Brain microvascular endothelial cell (primary cell): ENCODE data around the gene DCST2.

Experiments used
- DNase-seq: peaks from one replicate; pipeline ENCODE4 v3.0.0-alpha.2; 2020
- H3K27ac ChIP-seq: fragments of 250-450 bp; sonication (Bioruptor Pico); 2 replicates; pipeline ENCODE4 v1.5.1; 2020; ENCODE audit warnings: mild to moderate bottlenecking, moderate library complexity
- H3K27me3 ChIP-seq: fragments of 250-450 bp; sonication (Bioruptor Pico); replicated peaks from 2 replicates; pipeline ENCODE4 v1.5.1; 2020; ENCODE audit warnings: mild to moderate bottlenecking
- H3K36me3 ChIP-seq: fragments of 250-450 bp; sonication (Bioruptor Pico); replicated peaks from 2 replicates; pipeline ENCODE4 v1.5.1; 2020; ENCODE audit warnings: mild to moderate bottlenecking
- H3K4me3 ChIP-seq: 2 replicates; pipeline ENCODE4 v1.5.1; 2011; ENCODE audit warnings: low read depth, mild to moderate bottlenecking, control low read depth, low read length, moderate library complexity
- in situ Hi-C: cut with HindIII; loops from 2 replicates; pipeline ENCODE4 v1.10.0; 2017; ENCODE audit warnings: low sequenced_read_pairs, low pct_ligation_motif_present
- TF ChIP-seq, protein P1 (sequence below): IDR thresholded peaks from 2 replicates; pipeline ENCODE4 v1.5.1; 2011; ENCODE audit warnings: low read depth, mild to moderate bottlenecking, moderate library complexity, low read length, control low read depth, inconsistent platforms; ENCODE audit errors: missing control alignments

DCST2 gene

DNA sequence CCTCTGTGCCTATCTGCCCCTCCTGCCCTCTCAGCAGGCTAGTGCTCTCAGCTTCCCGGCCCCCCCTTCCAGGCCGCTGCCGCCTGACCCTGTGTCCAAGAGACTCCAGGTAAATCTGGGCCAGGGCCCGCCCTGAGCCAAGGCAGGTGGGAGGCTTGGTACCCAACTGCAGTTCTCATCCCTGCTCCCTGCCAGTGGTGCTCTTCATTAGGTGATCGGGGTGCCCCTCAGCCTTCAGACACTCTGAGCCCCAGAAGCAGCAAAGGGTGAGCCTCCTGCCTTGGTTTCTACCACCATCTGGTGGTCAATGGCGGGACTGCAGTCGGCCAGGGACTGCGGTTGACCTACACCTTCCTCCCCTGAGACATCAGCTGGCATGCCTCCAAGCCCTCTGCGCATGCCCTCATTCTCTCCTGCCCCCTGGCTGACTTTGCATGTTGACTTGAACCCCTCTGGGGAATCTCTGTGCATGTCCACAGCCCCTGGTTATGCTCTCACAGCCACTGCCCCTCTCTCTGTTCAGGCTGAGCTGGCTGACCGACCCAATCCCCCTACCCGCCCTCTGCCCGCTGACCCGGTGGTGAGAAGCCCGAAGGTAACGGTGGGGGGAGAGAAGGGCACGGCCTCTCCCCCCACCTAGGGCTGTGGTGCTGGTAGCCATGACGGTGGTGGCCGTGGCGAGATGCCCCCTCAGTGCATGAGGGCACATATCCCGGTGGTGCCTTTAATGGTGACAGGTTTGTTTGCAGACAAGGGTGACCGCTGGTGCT, 28.0 kb upstream of the DCST2 start:
- H3K36me3 ChIP-seq = peaks cover 15% of the 10 kb centered on the region
- H3K4me3 ChIP-seq = no peak overlapping the region
- H3K27me3 ChIP-seq = no peaks in the 10 kb centered on the region
- DNase-seq = peak; percentile 81
- in situ Hi-C loops = no loop called here
- TF ChIP-seq, protein P1, sequence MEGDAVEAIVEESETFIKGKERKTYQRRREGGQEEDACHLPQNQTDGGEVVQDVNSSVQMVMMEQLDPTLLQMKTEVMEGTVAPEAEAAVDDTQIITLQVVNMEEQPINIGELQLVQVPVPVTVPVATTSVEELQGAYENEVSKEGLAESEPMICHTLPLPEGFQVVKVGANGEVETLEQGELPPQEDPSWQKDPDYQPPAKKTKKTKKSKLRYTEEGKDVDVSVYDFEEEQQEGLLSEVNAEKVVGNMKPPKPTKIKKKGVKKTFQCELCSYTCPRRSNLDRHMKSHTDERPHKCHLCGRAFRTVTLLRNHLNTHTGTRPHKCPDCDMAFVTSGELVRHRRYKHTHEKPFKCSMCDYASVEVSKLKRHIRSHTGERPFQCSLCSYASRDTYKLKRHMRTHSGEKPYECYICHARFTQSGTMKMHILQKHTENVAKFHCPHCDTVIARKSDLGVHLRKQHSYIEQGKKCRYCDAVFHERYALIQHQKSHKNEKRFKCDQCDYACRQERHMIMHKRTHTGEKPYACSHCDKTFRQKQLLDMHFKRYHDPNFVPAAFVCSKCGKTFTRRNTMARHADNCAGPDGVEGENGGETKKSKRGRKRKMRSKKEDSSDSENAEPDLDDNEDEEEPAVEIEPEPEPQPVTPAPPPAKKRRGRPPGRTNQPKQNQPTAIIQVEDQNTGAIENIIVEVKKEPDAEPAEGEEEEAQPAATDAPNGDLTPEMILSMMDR = peak; percentile 99
- no peak overlapping the region for H3K27ac ChIP-seq

DNA sequence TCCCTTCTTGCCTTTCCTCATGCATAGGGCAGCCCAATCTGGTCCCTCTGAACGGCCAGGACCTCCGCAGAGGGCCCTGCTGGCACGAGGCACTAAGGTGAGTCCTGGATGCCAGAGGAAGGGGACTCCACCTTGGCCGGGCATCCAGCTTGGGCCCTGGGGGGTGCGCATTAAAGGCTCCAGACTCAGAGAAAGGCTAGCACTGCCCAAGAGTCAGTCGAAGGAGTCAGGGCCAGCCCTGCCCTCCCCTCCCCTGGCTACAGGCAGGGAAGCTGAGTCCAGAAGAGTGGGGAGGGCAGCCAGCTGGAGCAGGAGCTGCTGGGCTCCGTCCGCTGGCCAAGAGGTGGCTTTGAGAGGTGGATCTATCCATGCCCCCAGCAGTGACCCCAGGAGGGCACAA, 27.2 kb upstream of the DCST2 start:
- Histone ChIP-seq H3K27ac (no peak overlapping the region), H3K27me3 (no peaks in the 10 kb centered on the region), H3K4me3 (no peak overlapping the region), H3K36me3 (peaks cover 23% of the 10 kb centered on the region)
- TF ChIP-seq, protein P1 = no peak
- in situ Hi-C loops = no loop called here
- no peak for DNase-seq

DNA sequence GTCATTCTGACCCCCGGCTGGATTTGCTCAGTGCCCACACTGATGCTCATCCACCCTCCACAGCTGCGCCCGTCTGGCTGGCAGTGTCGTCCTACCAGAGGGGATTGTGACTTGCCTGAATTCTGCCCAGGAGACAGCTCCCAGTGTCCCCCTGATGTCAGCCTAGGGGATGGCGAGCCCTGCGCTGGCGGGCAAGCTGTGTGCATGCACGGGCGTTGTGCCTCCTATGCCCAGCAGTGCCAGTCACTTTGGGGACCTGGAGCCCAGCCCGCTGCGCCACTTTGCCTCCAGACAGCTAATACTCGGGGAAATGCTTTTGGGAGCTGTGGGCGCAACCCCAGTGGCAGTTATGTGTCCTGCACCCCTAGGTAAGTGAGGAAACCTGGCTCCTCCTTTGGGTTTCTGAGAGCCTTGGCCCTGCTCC, 24.2 kb upstream of the DCST2 start:
- Histone ChIP-seq H3K36me3 (peaks cover 26% of the 10 kb centered on the region), H3K4me3 (no peak overlapping the region), H3K27ac (no peak overlapping the region), H3K27me3 (no peaks in the 10 kb centered on the region)
- no peak for DNase-seq
- TF ChIP-seq, protein P1 = no peak
- in situ Hi-C loops = no loop called here

DNA sequence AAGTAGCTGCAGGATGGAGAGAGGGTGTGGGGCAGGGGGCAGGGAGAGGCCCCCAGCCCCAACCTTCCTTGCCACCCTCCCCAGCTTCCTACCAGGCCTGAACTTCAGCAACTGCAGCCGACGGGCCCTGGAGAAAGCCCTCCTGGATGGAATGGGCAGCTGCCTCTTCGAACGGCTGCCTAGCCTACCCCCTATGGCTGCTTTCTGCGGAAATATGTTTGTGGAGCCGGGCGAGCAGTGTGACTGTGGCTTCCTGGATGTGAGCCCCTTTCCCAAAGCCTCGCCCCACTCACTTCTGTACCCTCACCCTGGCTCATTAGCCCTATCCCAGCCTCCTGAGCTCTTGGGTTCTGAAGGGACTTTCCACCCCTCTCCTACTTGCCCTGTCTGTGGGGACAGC, 23.5 kb upstream of the DCST2 start:
- Histone ChIP-seq H3K27ac (no peak overlapping the region), H3K36me3 (peaks cover 26% of the 10 kb centered on the region), H3K27me3 (no peaks in the 10 kb centered on the region), H3K4me3 (no peak overlapping the region)
- in situ Hi-C loops = no loop called here
- DNase-seq = no peak
- TF ChIP-seq, protein P1 = no peak

DNA sequence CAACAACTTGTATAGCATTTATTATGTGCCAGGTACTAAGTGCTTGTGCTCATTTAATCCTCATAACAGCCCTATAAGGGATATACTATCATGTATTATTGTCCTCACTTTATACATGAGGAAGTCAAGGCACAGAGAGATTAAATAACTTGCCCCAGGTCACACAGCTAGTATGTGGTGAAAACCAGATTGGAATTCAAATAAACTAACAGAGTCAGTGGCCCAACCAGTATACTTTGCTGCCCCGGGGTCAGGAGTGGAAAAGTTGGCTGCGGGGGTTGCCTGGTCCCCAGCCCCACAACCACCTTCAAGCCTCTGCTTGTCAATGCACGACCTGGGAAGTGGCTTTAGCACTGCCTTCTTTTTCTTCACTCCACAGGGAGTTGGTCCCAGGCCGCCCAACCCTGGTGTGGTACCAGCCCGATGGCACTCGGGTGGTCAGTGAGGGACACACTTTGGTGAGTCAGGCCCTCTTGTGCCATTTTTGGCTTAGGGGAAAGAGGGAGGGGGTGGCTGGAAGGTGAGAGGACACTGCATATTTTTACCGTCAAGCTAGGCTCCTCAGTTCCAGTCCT, 20.0 kb upstream of the DCST2 start:
- Histone ChIP-seq H3K36me3 (peaks cover 24% of the 10 kb centered on the region), H3K4me3 (no peak overlapping the region), H3K27ac (no peak overlapping the region), H3K27me3 (no peaks in the 10 kb centered on the region)
- DNase-seq = no peak
- TF ChIP-seq, protein P1 = no peak
- in situ Hi-C loops = no loop called here
